Esophagus squamous epithelium (tissue), 4 donors: Measurements from ENCODE around the gene FMO1.

ENCODE experiments used
- CTCF ChIP-seq, 6 experiments: fragments of 450-650 bp in 4 of 6; fragments of 200-600 bp in 2 of 6; sonication (generic) in 2 of 6; IDR thresholded peaks; one replicate each; pipeline ENCODE4 v1.5.1; 2016 to 2019; ENCODE audit warnings: antibody characterized with exemption in 6 of 6, mild to moderate bottlenecking in 4 of 6, moderate library complexity in 4 of 6
- POLR2A ChIP-seq, 4 donors: fragments of 450-650 bp; IDR thresholded peaks; one replicate each; pipeline ENCODE4 v1.6.1; 2017; ENCODE audit warnings: antibody characterized with exemption in 4 of 4, mild to moderate bottlenecking in 4 of 4, moderate library complexity in 3 of 4

DNA sequence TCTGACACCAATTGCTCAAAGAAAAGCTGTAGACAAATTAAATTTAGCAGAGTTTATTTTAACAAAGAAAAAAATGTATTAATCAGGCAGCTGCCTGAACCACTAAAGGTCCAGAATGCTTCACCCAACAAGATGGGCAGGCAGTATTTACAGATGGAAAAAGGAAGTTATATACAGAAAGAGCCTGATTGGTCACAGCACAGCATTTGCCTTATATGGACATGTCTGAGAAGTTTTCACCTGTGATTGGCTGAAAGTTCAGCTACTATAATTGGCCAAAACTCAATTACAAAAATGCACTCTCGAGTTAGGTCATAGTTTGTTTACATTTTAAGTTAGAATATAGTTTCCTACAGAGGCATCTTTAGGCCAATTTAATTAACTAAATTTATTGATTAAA lies 15.1 kb upstream of the FMO1 start:
- TF ChIP-seq CTCF (IDR thresholded peaks at IDR 0.05) (no peak), POLR2A (IDR thresholded peaks at IDR 0.05) (no peak)
